Neuronal stem cell (in vitro differentiated cells): ENCODE measurements around the gene CD68.
"Not testable (repeated sequence)": the region's sequence is repeated elsewhere in the genome, so short reads cannot be mapped to it uniquely, and the experiment has no call there.

Experiments
- DNase-seq: peaks from one replicate; pipeline ENCODE4 v3.0.0-alpha.2; 2013; ENCODE audit warnings: low spot score
- H2AFZ ChIP-seq: one replicate; pipeline ENCODE4 v1.6.1; 2013; ENCODE audit warnings: mild to moderate bottlenecking, low read length, inconsistent platforms
- H2AK5ac ChIP-seq: 2 replicates; pipeline ENCODE4 v1.6.1; 2013; ENCODE audit warnings: low read depth, mild to moderate bottlenecking, inconsistent platforms, low read length, moderate library complexity, mixed read lengths
- H2BK120ac ChIP-seq: 2 replicates; pipeline ENCODE4 v1.6.1; 2013; ENCODE audit warnings: low read depth, mild to moderate bottlenecking, inconsistent platforms, low read length, moderate library complexity, mixed read lengths
- H2BK12ac ChIP-seq: one replicate; pipeline ENCODE4 v1.6.1; 2013; ENCODE audit warnings: low read length, inconsistent platforms
- H2BK15ac ChIP-seq: 2 replicates; pipeline ENCODE4 v1.6.1; 2013; ENCODE audit warnings: mild to moderate bottlenecking, low read length, inconsistent platforms, mixed read lengths
- H2BK5ac ChIP-seq: one replicate; pipeline ENCODE4 v1.6.1; 2013; ENCODE audit warnings: inconsistent platforms, mild to moderate bottlenecking, low read length, moderate library complexity
- H3K14ac ChIP-seq: one replicate; pipeline ENCODE4 v1.6.1; 2013; ENCODE audit warnings: low read length, inconsistent platforms
- H3K18ac ChIP-seq: 2 replicates; pipeline ENCODE4 v1.6.1; 2013; ENCODE audit warnings: low read length, inconsistent platforms
- H3K23ac ChIP-seq: 2 replicates; pipeline ENCODE4 v1.6.1; 2013; ENCODE audit warnings: low read depth, mild to moderate bottlenecking, mixed read lengths, low read length, inconsistent platforms; ENCODE audit not compliant: poor library complexity
- H3K27ac ChIP-seq: replicated peaks from 3 replicates; pipeline ENCODE4 v1.5.1; 2013; ENCODE audit warnings: low read length, inconsistent platforms
- H3K27me3 ChIP-seq, 3 experiments: 2 replicates each; pipeline ENCODE4 v1.6.1; 2013; ENCODE audit warnings: low read length in 3 of 3, mild to moderate bottlenecking in 2 of 3, inconsistent platforms in 1 of 3, low read depth in 1 of 3, mixed read lengths in 1 of 3, moderate library complexity in 1 of 3; ENCODE audit not compliant: control insufficient read depth in 3 of 3, insufficient read depth in 3 of 3
- H3K36me3 ChIP-seq, 2 donors: replicated peaks in 1 of 2; 2 replicates each; pipeline ENCODE4 v1.6.1; 2013; ENCODE audit warnings: low read length in 2 of 2; ENCODE audit not compliant: control insufficient read depth in 2 of 2, insufficient read depth in 2 of 2
- H3K4ac ChIP-seq: 2 replicates; pipeline ENCODE4 v1.6.1; 2013; ENCODE audit warnings: inconsistent platforms, mild to moderate bottlenecking, low read length, moderate library complexity
- H3K4me1 ChIP-seq, 2 donors: 1 replicate in 1 of 2; 2 replicates in 1 of 2; pipeline ENCODE4 v1.6.1; 2013; ENCODE audit warnings: low read length in 2 of 2, low read depth in 1 of 2; ENCODE audit not compliant: control insufficient read depth in 2 of 2, insufficient read depth in 1 of 2
- H3K4me2 ChIP-seq: one replicate; pipeline ENCODE4 v1.6.1; 2013; ENCODE audit warnings: mild to moderate bottlenecking, low read length, inconsistent platforms; ENCODE audit not compliant: insufficient read depth, poor library complexity, severe bottlenecking
- H3K4me3 ChIP-seq, 2 donors: 2 replicates each; pipeline ENCODE4 v1.5.1; 2013; ENCODE audit warnings: low read length in 2 of 2, mild to moderate bottlenecking in 2 of 2, inconsistent platforms in 1 of 2, moderate library complexity in 1 of 2
- H3K79me1 ChIP-seq: one replicate; pipeline ENCODE4 v1.6.1; 2013; ENCODE audit warnings: low read depth, mild to moderate bottlenecking, inconsistent platforms, low read length, moderate library complexity
- H3K9ac ChIP-seq: one replicate; pipeline ENCODE4 v1.6.1; 2013; ENCODE audit warnings: mild to moderate bottlenecking, low read depth, low read length, inconsistent platforms; ENCODE audit not compliant: poor library complexity
- H3K9me3 ChIP-seq, 2 donors: replicated peaks in 1 of 2; 2 replicates each; pipeline versions ENCODE3 to v1.6.1; 2013; ENCODE audit warnings: low read length in 2 of 2, mild to moderate bottlenecking in 2 of 2, inconsistent platforms in 1 of 2, low read depth in 1 of 2, mixed read lengths in 1 of 2, moderate library complexity in 1 of 2; ENCODE audit not compliant: control insufficient read depth in 2 of 2, insufficient read depth in 1 of 2
- H4K8ac ChIP-seq: one replicate; pipeline ENCODE4 v1.6.1; 2013; ENCODE audit warnings: low read depth, mild to moderate bottlenecking, inconsistent platforms, low read length, moderate library complexity
- H4K91ac ChIP-seq: one replicate; pipeline ENCODE4 v1.6.1; 2013; ENCODE audit warnings: low read length, low read depth, mild to moderate bottlenecking, inconsistent platforms; ENCODE audit not compliant: poor library complexity
- WGBS, 2 donors: extraction: QIAGEN DNeasy Blood & Tissue Kit; methylation state at CpG; one replicate each; pipeline ENCODE4 v1.1.7; 2013; ENCODE audit warnings: missing lambda C conversion rate in 2 of 2, mixed read lengths in 1 of 2; ENCODE audit not compliant: insufficient read length in 2 of 2, insufficient replicate concordance in 1 of 2; ENCODE audit errors: extremely low coverage in 2 of 2; 5-methylcytosine and 5-hydroxymethylcytosine counted together

Gene CD68

DNA sequence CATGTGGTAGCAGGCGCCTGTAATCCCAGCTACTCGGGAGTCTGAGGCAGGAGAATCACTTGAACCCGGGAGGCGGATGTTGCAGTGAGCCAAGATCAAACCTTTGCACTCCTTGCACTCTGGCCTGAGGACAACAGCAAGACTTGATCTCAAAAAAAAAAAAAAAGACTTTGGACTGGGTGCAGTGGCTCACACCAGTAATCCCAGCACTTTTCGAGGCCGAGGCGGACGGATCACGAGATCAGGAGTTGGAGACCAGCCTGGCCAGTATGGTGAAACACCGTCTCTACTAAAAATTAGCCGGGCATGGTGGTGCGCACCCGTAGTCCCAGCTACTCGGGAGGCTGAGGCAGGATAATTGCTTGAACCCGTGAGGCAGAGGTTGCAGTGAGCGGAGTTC is 46.3 kb downstream of the CD68 start:
- not testable (repeated sequence) for H3K9ac ChIP-seq, H2AK5ac ChIP-seq, H3K23ac ChIP-seq, H2BK12ac ChIP-seq, H2BK120ac ChIP-seq, H3K4ac ChIP-seq, H3K36me3 ChIP-seq, H3K18ac ChIP-seq, H3K14ac ChIP-seq, H4K8ac ChIP-seq, H3K4me2 ChIP-seq, H3K27me3 ChIP-seq, H4K91ac ChIP-seq, H2BK5ac ChIP-seq, H3K4me3 ChIP-seq, H2AFZ ChIP-seq, DNase-seq, H3K27ac ChIP-seq, H2BK15ac ChIP-seq, H3K9me3 ChIP-seq, H3K79me1 ChIP-seq
- WGBS, 2 donors: no CpG with 5 or more reads among the region's 16 CpGs
- H3K4me1 ChIP-seq: peaks cover 8 to 13% of the 10 kb centered on the region in 2 donors

DNA sequence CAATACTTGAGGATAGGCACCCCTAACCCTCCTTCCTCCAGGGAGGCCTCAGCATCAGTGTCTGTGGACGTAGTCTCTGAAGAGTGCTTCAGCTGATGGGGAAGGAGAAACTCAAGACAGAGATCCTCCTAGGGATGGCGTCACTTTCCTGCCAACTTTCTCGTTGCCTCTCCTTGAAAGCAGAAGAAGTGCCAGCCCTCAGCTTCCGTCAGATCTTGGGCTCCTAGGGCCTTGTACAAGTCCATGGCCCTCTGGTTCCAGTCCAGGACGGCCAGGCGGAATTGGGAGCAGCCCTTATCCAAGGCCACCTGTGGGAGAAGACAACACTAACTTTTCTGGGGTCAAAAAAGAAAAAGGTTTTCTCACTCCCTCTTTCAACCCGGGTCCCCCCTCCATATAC is 46.9 kb downstream of the CD68 start:
- Histone ChIP-seq H4K8ac (no peak overlapping the region), H2BK12ac (no peak overlapping the region), H3K4me1 (peaks cover 8 to 13% of the 10 kb centered on the region in 2 donors), H3K36me3 (peaks cover 0 to 7% of the 10 kb centered on the region in 2 donors), H3K4me3 (peak overlapping the region in 1 of 2 donors; percentile 84), H3K14ac (no peak overlapping the region), H3K27me3 (no peaks in the 10 kb centered on the region), H3K9me3 (no peaks in the 10 kb centered on the region), H2BK120ac (no peak overlapping the region), H2AFZ (no peak overlapping the region), H2BK5ac (no peak overlapping the region), H3K4ac (no peak overlapping the region), H3K79me1 (no peaks in the 10 kb centered on the region), H2AK5ac (no peak overlapping the region), H3K23ac (no peak overlapping the region), H3K18ac (no peak overlapping the region), H3K4me2 (no peak overlapping the region), H2BK15ac (no peak overlapping the region), H3K9ac (no peak overlapping the region), H4K91ac (no peak overlapping the region), H3K27ac (no peak overlapping the region)
- DNase-seq: no peak
- WGBS, 2 donors: no CpG with 5 or more reads among the region's 7 CpGs

DNA sequence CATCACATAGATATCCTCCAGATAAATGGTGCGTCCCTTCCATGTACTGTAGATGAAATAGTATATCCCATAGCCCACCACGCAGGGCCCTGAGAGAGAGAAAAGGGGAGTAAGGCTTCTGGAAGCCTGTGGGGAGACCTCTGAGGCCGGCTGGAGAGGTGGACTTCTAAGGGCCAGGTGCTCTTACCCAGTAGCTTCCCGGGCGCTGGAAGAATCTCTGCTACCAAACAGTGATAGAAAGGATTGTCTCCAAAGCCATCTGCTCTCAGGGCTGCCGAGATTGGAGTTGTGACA is 47.5 kb downstream of the CD68 start:
- H4K91ac ChIP-seq: no peak overlapping the region
- peak overlapping the region; percentile 84 to 89 for H3K4me3 ChIP-seq
- H3K27ac ChIP-seq: peak overlapping the region; percentile 92
- peak overlapping the region; percentile 84 for H3K18ac ChIP-seq
- no peak overlapping the region for H2AK5ac ChIP-seq
- peaks cover 0 to 7% of the 10 kb centered on the region in 2 donors for H3K36me3 ChIP-seq
- peaks cover 8 to 13% of the 10 kb centered on the region in 2 donors for H3K4me1 ChIP-seq
- H3K23ac ChIP-seq: no peak overlapping the region
- no peak overlapping the region for H3K4ac ChIP-seq
- H2BK120ac ChIP-seq: no peak overlapping the region
- peak overlapping the region; percentile 46 for H3K9ac ChIP-seq
- no peak for DNase-seq
- H2BK12ac ChIP-seq: no peak overlapping the region
- no peak overlapping the region for H3K14ac ChIP-seq
- H3K4me2 ChIP-seq: peak overlapping the region; percentile 73
- no CpG with 5 or more reads among the region's 6 CpGs for WGBS, 2 donors
- peak overlapping the region; percentile 95 for H2AFZ ChIP-seq
- no peak overlapping the region for H2BK15ac ChIP-seq
- no peak overlapping the region for H4K8ac ChIP-seq
- H2BK5ac ChIP-seq: peak overlapping the region; percentile 62
- no peaks in the 10 kb centered on the region for H3K79me1 ChIP-seq
- H3K27me3 ChIP-seq: no peaks in the 10 kb centered on the region
- H3K9me3 ChIP-seq: no peaks in the 10 kb centered on the region

DNA sequence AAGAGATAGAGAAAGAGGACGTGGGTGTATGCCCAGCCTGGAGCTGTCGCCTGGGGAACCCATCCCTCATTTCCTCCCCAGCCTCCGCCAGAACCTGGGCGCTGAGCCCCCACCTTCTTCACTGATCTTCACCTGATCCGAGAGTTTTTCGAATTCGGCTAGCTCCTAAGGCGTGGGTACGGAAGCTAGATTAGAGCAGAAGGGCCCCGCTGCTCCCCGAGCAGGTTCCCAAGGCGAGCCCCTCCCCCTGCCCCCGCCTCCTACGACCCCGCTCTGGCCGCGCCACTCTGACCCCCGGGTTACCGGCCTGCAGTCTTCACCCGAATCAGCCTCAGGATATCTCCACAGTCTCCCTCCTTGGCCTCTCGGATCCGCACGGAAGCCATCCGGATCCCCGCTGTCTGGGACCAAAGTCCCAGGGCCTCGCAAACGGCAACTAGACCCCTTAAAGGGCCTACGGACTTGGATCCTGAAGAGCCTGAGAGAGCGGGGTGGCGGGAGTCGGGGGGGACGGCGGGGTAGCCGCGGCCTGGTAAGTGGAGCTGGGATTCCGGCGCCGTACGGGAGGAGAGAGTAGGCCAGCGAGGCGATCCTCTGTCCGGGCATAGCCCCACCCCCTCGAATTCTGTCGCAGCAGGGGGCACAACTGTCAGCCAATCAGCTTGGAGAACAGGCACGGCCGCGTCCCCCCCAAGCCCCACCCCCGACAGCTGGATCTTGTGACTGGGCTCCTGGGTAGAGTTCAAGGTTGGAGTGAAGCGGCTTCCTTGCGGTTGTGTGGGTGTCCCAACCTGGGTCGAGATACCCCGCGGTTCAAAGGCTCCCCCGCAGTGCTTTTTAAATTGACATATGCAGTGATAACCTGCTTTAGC is 48.0 kb downstream of the CD68 start, which contains the start of gene SAT2:
TSS of gene SAT2 (minus strand) at position 572 of the 872 bp plus-strand sequence. CDS start at position 386, 186 bp downstream.
- Histone ChIP-seq H3K9me3 (no peaks in the 10 kb centered on the region), H3K4me3 (peak within 1 kb of the TSS; percentile 84 to 89), H2AK5ac (no peak within 1 kb of the TSS), H2AFZ (peak within 1 kb of the TSS; percentile 95), H2BK12ac (no peak within 1 kb of the TSS), H3K36me3 (peaks cover 0 to 7% of the 10 kb centered on the region in 2 donors), H2BK5ac (peak within 1 kb of the TSS; percentile 62), H3K23ac (no peak within 1 kb of the TSS), H3K4ac (no peak within 1 kb of the TSS), H4K91ac (peak within 1 kb of the TSS; percentile 53), H3K79me1 (no peaks in the 10 kb centered on the region), H2BK120ac (no peak within 1 kb of the TSS), H3K14ac (peak within 1 kb of the TSS; percentile 57), H3K4me2 (peak within 1 kb of the TSS; percentile 73), H3K4me1 (peaks cover 8 to 13% of the 10 kb centered on the region in 2 donors), H4K8ac (no peak within 1 kb of the TSS), H3K9ac (peak within 1 kb of the TSS; percentile 78), H3K27me3 (no peaks in the 10 kb centered on the region), H3K18ac (peak within 1 kb of the TSS; percentile 98), H3K27ac (peak within 1 kb of the TSS; percentile 92), H2BK15ac (no peak within 1 kb of the TSS)
- peak; percentile 92 for DNase-seq
- WGBS, 2 donors: no CpG with 5 or more reads among the region's 54 CpGs
